AG04449 (cell line): ENCODE results near the gene SLC35B2.

Source experiments
- CTCF ChIA-PET: fragments of 350-600 bp; formaldehyde crosslinking; extraction: SDS; loops from one replicate; lab custom pipeline; 2021; ENCODE audit warnings: antibody characterized with exemption; lab: Yijun Ruan, JAX
- POLR2A ChIA-PET: fragments of 400-600, 350-600 bp; formaldehyde crosslinking; extraction: SDS; loops from one replicate; lab custom pipeline; 2020; ENCODE audit warnings: antibody characterized with exemption, inconsistent platforms; lab: Yijun Ruan, JAX
- DNase-seq: peaks from one replicate; pipeline ENCODE4 v3.0.0-alpha.2; 2010; ENCODE audit warnings: low read depth, low spot score
- H3K4me3 ChIP-seq: 2 replicates; pipeline ENCODE4 v1.5.1; 2011; ENCODE audit warnings: low read depth, mild to moderate bottlenecking, control low read depth, low read length
- TF ChIP-seq, protein P1 (sequence below): IDR thresholded peaks from one replicate; pipeline ENCODE4 v1.5.1; 2011; ENCODE audit warnings: mild to moderate bottlenecking, moderate library complexity, low read length, control low read depth, inconsistent platforms; ENCODE audit not compliant: insufficient read depth; ENCODE audit errors: missing control alignments

SLC35B2 gene

GRCh38 chr6:44302856-44303255, 45.5 kb upstream of the SLC35B2 start:
- TF ChIP-seq, protein P1, sequence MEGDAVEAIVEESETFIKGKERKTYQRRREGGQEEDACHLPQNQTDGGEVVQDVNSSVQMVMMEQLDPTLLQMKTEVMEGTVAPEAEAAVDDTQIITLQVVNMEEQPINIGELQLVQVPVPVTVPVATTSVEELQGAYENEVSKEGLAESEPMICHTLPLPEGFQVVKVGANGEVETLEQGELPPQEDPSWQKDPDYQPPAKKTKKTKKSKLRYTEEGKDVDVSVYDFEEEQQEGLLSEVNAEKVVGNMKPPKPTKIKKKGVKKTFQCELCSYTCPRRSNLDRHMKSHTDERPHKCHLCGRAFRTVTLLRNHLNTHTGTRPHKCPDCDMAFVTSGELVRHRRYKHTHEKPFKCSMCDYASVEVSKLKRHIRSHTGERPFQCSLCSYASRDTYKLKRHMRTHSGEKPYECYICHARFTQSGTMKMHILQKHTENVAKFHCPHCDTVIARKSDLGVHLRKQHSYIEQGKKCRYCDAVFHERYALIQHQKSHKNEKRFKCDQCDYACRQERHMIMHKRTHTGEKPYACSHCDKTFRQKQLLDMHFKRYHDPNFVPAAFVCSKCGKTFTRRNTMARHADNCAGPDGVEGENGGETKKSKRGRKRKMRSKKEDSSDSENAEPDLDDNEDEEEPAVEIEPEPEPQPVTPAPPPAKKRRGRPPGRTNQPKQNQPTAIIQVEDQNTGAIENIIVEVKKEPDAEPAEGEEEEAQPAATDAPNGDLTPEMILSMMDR, result no peak
- POLR2A ChIA-PET, result interaction anchor here (0.6 kb wide), 1 partner anchor 18 kb away, joined by 3 read pairs; no protein-coding TSS in a partner anchor
- DNase-seq, result no peak
- no peak overlapping the region for H3K4me3 ChIP-seq
- CTCF ChIA-PET, result interaction anchor here (1.1 to 16.0 kb wide), 7 partner anchors 7 to 578 kb away, joined by 3 to 158 read pairs (median 6); partner anchors contain the start of genes AARS2, NFKBIE and TMEM151B

DNA sequence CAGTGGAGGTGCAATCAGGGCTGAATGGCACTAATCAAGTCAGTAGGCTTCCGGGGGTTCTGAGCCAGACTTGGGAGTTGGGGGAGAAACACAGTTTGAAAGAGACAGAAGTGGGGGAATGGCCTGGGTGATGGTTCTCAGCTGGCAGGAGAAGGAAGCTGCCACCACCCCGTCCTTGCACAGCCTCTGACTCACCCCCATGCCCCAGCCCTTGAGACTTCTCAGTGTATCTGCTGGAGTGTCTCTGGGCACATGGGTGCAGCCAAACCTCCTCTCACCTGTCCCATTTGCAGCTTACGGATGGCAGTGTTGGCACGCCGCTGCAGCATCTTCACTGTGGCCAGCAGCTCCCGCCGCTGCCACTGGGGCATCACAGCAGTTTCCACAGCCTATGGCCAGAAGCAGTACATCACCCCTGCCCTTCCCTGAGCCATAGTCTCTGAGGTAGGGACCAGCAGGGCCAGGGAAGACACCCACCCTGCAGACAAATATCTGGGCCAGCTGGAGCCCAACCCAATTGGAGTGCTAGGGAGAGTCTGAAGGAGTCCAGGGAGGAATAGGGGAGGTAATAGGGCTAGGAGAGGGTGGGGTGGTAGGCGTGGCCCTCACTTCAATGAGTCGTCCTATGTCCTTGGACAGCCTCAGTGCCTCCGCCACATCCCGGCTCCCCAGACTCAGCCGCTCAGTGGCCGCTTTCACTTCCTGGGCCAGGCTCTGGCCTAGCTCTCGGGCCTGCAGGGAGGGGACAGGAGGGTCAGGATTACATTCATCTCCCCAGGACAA, 44.6 kb upstream of the SLC35B2 start:
- no peak overlapping the region for H3K4me3 ChIP-seq
- TF ChIP-seq, protein P1, result no peak
- CTCF ChIA-PET, result interaction anchor here (0.9 to 16.0 kb wide), 5 partner anchors 10 to 129 kb away, joined by 3 to 158 read pairs (median 6); partner anchors contain the start of genes AARS2, NFKBIE and TMEM151B
- POLR2A ChIA-PET, result no interaction called here
- DNase-seq, result no peak

DNA sequence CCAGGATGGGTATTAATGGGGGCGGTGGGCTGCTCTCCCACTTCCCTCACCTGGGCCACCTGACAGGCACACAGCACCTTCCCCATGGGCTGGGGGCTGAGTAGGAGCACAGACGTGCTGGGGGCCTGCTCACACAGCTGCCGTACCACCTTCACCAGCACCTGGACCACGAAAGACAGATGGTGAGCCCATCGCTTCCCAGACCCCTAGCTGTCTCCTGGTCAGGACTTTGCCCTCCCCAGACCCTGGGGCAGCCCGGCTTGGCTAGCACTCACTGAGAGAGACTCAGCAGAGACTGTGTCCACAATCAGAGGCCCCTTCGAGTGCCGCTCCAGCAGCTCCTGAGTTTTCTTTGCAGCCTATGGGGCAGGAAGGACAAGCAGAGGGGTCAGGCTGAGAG, 43.8 kb upstream of the SLC35B2 start:
- H3K4me3 ChIP-seq, result no peak overlapping the region
- POLR2A ChIA-PET, result interaction anchor here (0.6 kb wide), 1 partner anchor 18 kb away, joined by 5 read pairs; no protein-coding TSS in a partner anchor
- DNase-seq, result no peak
- CTCF ChIA-PET, result interaction anchor here (0.9 to 16.0 kb wide), 5 partner anchors 11 to 43 kb away, joined by 3 to 158 read pairs (median 3); partner anchors contain the start of genes AARS2, NFKBIE and TMEM151B
- TF ChIP-seq, protein P1, result no peak

DNA sequence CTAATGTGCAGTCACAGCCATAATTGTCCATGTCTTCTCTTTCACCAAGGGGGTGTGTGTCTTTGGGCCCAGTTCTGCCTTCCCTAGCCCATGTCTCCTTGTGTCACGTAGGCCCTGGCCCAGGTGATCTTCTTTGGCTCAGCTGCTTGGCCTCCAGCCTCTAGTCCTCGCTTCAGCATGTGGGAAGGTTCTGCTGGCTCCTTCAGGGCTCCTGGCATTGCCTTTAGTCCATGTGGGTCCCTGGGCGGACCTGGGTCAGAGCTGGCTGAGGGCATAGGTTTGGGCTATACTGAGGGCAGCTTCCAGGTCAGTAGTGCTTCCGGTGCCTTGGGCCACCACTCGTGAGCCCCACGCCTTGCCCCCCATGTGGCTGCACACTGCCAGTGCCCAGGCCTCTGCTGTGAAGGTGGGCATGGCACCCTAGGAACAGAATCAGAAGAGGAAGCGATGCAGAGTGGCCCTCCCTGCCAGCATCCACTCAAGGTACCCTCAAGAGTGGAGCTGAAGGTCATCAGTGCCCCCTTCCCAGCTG, 43.0 kb upstream of the SLC35B2 start:
- DNase-seq, result no peak
- POLR2A ChIA-PET, result interaction anchor here (0.6 kb wide), 1 partner anchor 18 kb away, joined by 5 read pairs; no protein-coding TSS in a partner anchor
- no peak overlapping the region for H3K4me3 ChIP-seq
- TF ChIP-seq, protein P1, result no peak
- CTCF ChIA-PET, result interaction anchor here (1.0 to 16.0 kb wide), 4 partner anchors 12 to 43 kb away, joined by 3 to 158 read pairs (median 76); partner anchors contain the start of genes AARS2, NFKBIE and TMEM151B

GRCh38 chr6:44298864-44299263, 41.5 kb upstream of the SLC35B2 start:
- no peak overlapping the region for H3K4me3 ChIP-seq
- POLR2A ChIA-PET, result interaction anchor here (0.8 kb wide), 1 partner anchor 34 kb away, joined by 3 read pairs; no protein-coding TSS in a partner anchor
- TF ChIP-seq, protein P1, result no peak
- CTCF ChIA-PET, result interaction anchor here (1.5 to 16.0 kb wide), 3 partner anchors 13 to 201 kb away, joined by 3 to 158 read pairs (median 148); partner anchors contain the start of genes AARS2, NFKBIE and TMEM151B
- DNase-seq, result no peak
